ENCODE measurements around the gene CEBPZOS.

CEBPZOS gene

DNA sequence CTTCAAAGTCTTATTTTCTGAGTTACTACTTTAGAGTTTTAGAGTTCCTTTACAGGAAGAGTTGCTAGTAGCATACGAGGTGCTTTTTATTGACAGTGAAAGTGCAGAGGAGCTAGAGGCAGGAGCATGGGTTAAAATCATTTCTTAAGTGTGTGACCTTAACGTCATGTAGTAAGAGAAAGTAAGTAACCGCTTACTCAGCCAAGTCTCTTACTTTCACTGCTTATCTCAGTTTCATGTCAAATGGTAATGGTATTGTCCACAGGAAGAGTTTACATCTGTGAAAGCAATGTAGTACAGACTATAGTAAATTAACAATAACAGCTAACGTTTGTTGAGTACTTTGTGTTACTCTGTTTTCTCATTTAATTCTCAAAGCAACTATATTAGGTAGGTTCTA is 47.7 kb downstream of the CEBPZOS start:
- DNase-seq: no peak

DNA sequence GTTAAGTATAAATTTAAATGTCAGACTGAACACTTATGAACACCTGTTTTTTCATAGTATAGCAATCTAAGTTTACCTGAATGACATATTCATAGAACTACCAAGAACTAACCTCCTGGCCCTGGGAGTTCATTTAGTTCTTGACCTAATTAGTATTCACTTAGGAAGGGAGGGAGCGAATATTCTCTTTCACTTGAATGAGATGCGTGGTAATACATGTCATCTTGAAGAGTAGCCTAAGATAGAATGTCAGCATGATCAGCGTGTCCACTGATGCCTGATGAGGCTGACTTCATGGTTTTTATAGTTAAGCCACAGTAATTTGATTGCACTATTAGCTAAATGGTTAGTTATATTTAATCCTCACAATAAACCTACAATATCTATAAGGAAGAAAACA is 48.5 kb downstream of the CEBPZOS start:
- no peak for DNase-seq

DNA sequence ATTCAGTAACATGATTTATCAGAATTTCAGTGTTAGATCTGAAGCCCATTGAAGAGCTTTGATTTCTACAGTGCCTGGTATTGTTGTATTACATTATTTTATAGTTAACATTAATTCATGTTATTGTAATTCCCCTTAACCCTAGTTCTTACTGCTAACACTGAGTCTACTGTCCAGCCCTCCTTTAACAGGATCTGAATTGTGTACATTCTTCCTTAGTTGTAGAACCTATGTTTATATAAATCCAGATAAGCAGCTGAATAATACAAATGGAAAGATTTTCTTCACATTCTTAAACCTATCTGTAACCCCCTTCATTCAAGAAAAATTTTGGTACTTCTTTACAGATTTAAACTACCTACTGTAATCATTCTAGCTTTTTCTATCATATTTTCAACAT is 49.9 kb downstream of the CEBPZOS start:
- DNase-seq: no peak

DNA sequence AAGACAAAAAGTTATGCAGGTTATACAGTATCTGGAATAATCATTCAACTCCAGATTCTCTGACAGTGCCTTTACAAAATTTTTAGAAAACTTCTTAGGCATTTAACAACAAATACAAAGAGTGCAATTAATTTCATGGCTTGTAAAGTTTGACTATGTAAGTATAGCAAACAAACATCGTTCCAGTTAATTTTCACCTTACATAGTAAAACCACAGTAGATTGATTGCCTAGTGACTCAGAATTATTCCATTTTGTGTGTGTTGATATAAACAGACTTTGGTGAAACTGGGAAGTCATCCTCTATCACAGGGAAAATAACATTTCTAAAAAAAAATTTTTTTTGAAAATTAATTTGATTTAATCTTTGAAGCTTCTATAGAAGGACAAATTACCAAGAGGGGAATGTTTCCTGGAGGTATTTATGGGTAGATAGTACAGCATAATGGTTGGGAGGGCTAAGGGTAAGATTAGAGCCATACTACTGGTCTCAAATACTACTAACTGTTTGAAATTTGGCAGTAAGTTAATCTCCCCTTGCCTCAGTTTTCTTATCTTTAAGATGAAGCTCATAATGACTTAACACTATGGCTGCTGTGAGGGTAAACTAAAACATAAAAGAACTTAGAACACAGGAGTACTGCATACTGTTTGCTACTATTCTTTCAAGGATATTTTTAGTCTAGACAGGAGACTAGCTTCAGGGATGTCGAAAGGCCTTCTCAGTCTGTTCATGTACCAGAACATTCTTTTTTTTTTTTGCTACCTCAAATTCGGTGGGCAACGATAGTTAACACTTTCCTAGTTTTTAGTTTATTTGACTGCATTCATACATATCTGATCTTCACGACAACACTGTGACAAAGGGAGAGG is 54.8 kb downstream of the CEBPZOS start:
- DNase-seq: no peak

Measured in activated CD4-positive, alpha-beta T cell treated with anti-CD3 and anti-CD28 coated beads, Interleukin-2, amount 50 U/mL, for 1 hour (primary cell).